Mucosa of gallbladder (tissue), 1 donor: ENCODE results near the gene WDR13. TPM values are rescaled to one million over a fixed set of nuclear protein-coding genes. Genes with fewer than 3 reads are reported as not detected.
"Not testable (repeated sequence)": the region's sequence is repeated elsewhere in the genome, so short reads cannot be mapped to it uniquely, and the experiment has no call there.

Experiments used
- DNase-seq: peaks from one replicate; pipeline ENCODE4 v3.0.0-alpha.2; 2020; ENCODE audit warnings: low spot score
- total RNA-seq: library from RNA; stranded (reverse); gene quantifications from one replicate; pipeline ENCODE4 v1.2.1, GENCODE V29; 2021
- donor health status: DM: no; HTN: no; CAD: no.

The WDR13 gene
- 156 TPM for total RNA-seq

GRCh38 chrX:48597353-48598264, at the start of gene WDR13:
WDR13 (plus strand) TSS chrX:48597492; CDS start chrX:48597997, 505 bp downstream.
- DNase-seq: peak; percentile 93

- no peak for DNase-seq
These were observed 48.4 kb upstream of the WDR13 start for GRCh38 chrX:48548871-48549270.

GRCh38 chrX:48555731-48556325, 41.5 kb upstream of the WDR13 start:
- not testable (repeated sequence) for DNase-seq

- DNase-seq: no peak
These were observed 39.0 kb upstream of the WDR13 start for GRCh38 chrX:48558271-48558670.

- no peak for DNase-seq
These were observed 37.7 kb upstream of the WDR13 start for GRCh38 chrX:48559636-48560035.

- DNase-seq: no peak
These were observed 37.2 kb upstream of the WDR13 start for GRCh38 chrX:48560056-48560455.

GRCh38 chrX:48560681-48561080, 36.6 kb upstream of the WDR13 start:
- DNase-seq: no peak

GRCh38 chrX:48569958-48570357, 27.3 kb upstream of the WDR13 start:
- DNase-seq: no peak

- peak; percentile 21 for DNase-seq
These were observed 23.5 kb upstream of the WDR13 start for GRCh38 chrX:48573690-48574269.

- DNase-seq: peak; percentile 93
These were observed 22.7 kb upstream of the WDR13 start, which contains the start of gene RBM3 for GRCh38 chrX:48574270-48575266. RBM3 (plus strand) TSS chrX:48574484; CDS start chrX:48575181, 697 bp downstream.

- DNase-seq: no peak
These were observed 21.6 kb upstream of the WDR13 start for GRCh38 chrX:48575642-48576041.

- no peak for DNase-seq
These were observed 21.2 kb upstream of the WDR13 start for GRCh38 chrX:48576108-48576507.

- DNase-seq: no peak
These were observed 18.6 kb upstream of the WDR13 start for GRCh38 chrX:48578661-48579128.

- no peak for DNase-seq
These were observed 18.0 kb upstream of the WDR13 start for GRCh38 chrX:48579259-48579658.

- DNase-seq: no peak
These were observed 16.6 kb upstream of the WDR13 start for GRCh38 chrX:48580662-48581061.

GRCh38 chrX:48584698-48585097, 12.6 kb upstream of the WDR13 start:
- no peak for DNase-seq

GRCh38 chrX:48589482-48590162, 7.7 kb upstream of the WDR13 start:
- no peak for DNase-seq

- no peak for DNase-seq
These were observed 6.8 kb upstream of the WDR13 start for GRCh38 chrX:48590203-48591103.

- DNase-seq: peak; percentile 38
These were observed 6.0 kb upstream of the WDR13 start for GRCh38 chrX:48591255-48591791.
